Head of caudate nucleus (tissue), 42 donors: ENCODE data around the gene SPINK14.

Experiments used
- DNase-seq, 42 donors: peaks; one replicate each; pipeline versions ENCODE4 v3.0.0 to v3.0.0-alpha.2; 2020 to 2021; ENCODE audit warnings: mixed read lengths in 7 of 42
- intact Hi-C: fragments of 100-400 bp; cut with DNase I; formaldehyde crosslinking; loops from one replicate; pipeline ENCODE4 v1.15.0; 2022

SPINK14 gene

GRCh38 chr5:148186248-148187003, 18.1 kb downstream of the SPINK14 start:
- DNase-seq = no peak
- intact Hi-C loops = loop anchor here (10.0 kb wide), 1 partner anchor 178 kb away; no protein-coding TSS in a partner anchor

GRCh38 chr5:148191010-148191409, 22.7 kb downstream of the SPINK14 start:
- intact Hi-C loops = no loop called here

GRCh38 chr5:148193202-148193601, 24.9 kb downstream of the SPINK14 start:
- intact Hi-C loops = no loop called here
- no peak for DNase-seq

More at GRCh38 chr5:148191010-148191409, 22.7 kb downstream of the SPINK14 start:
- no peak for DNase-seq

- intact Hi-C loops = no loop called here
Observed at GRCh38 chr5:148201151-148201550, 32.8 kb downstream of the SPINK14 start.

GRCh38 chr5:148202531-148203203, 34.3 kb downstream of the SPINK14 start, which contains the start of gene SPINK6:
Gene SPINK6, plus strand, starts transcription at chr5:148203042. Its CDS starts 55 bp downstream, at chr5:148203097.
- DNase-seq = no peak
- intact Hi-C loops = no loop called here

More at GRCh38 chr5:148201151-148201550, 32.8 kb downstream of the SPINK14 start:
- DNase-seq = no peak

- intact Hi-C loops = no loop called here
- no peak for DNase-seq
Observed at GRCh38 chr5:148205044-148205806, 36.9 kb downstream of the SPINK14 start.

GRCh38 chr5:148205865-148206264, 37.5 kb downstream of the SPINK14 start:
- no peak for DNase-seq
- intact Hi-C loops = no loop called here

GRCh38 chr5:148206620-148207019, 38.3 kb downstream of the SPINK14 start:
- DNase-seq = no peak
- intact Hi-C loops = no loop called here

GRCh38 chr5:148208226-148208625, 39.9 kb downstream of the SPINK14 start:
- no peak for DNase-seq
- intact Hi-C loops = no loop called here

- intact Hi-C loops = no loop called here
- DNase-seq = no peak
Observed at GRCh38 chr5:148209151-148209770, 40.9 kb downstream of the SPINK14 start.

GRCh38 chr5:148214665-148215185, 46.4 kb downstream of the SPINK14 start:
- intact Hi-C loops = no loop called here

GRCh38 chr5:148221508-148221907, 53.2 kb downstream of the SPINK14 start:
- intact Hi-C loops = no loop called here
- DNase-seq = no peak

More at GRCh38 chr5:148214665-148215185, 46.4 kb downstream of the SPINK14 start:
- DNase-seq = no peak

GRCh38 chr5:148224117-148224742, 55.9 kb downstream of the SPINK14 start:
- intact Hi-C loops = no loop called here
- no peak for DNase-seq
